Measurements from ENCODE around the gene RPL36. TPM values are rescaled to one million over a fixed set of nuclear protein-coding genes. Genes with fewer than 3 reads are reported as not detected.

Gene RPL36
- total and polyA plus RNA-seq, 2 of the 8 experiments (the other 6 are each of a cell fraction or from before 2014, with no cell fraction given): 951 to 1,075 TPM

GRCh38 chr19:5680437-5681368 lies 9.4 kb upstream of the RPL36 start, which contains the start of the genes HSD11B1L and MICOS13 (continued):
- TF ChIP-seq CHD7 (IDR thresholded peaks at IDR 0.05; ENCODE audit: insufficient replicate concordance, low read length) (no peak), NANOG (IDR thresholded peaks at IDR 0.05; ENCODE audit: insufficient read depth, low read depth, low read length, poor library complexity, severe bottlenecking) (peak; percentile 27), ZNF274 (IDR thresholded peaks at IDR 0.05; ENCODE audit: borderline replicate concordance, extremely low read depth, low read length) (no peak), TAF7 (optimal IDR thresholded peaks at IDR 0.05; ENCODE audit: borderline replicate concordance, low read depth, low read length) (peak; percentile 5), NRF1 (IDR thresholded peaks at IDR 0.05; ENCODE audit: low read depth, low read length) (0 out of 2 replicates have a peak, but pooled peaks have one; percentile 7), POLR2AphosphoS5 (IDR thresholded peaks at IDR 0.05; ENCODE audit: low read depth, low read length) (no peak), SIRT6 (IDR thresholded peaks at IDR 0.05; ENCODE audit: low read length) (no peak), CEBPB (IDR thresholded peaks at IDR 0.05; ENCODE audit: low read depth, low read length) (no peak), GABPA (IDR thresholded peaks at IDR 0.05; ENCODE audit: borderline replicate concordance, insufficient read depth, low read length) (no peak)
